ENCODE data around the gene ASPSCR1.

DNA sequence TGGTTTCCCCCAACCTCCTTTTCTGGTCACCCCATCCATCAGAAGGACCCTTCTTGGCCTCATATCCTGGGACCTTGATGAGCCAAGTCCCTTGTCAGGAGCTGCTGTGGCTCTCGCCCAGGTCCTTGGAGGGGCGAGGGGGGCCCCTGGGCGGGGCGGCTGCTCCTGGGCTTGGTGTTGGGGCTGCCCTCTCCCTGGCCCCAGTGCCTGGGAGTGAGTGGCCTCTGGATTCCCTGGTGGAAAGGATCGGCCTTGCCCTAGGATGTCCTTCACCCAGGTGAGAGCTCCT lies 10.2 kb upstream of the ASPSCR1 start:
- TF ChIP-seq, protein P1, sequence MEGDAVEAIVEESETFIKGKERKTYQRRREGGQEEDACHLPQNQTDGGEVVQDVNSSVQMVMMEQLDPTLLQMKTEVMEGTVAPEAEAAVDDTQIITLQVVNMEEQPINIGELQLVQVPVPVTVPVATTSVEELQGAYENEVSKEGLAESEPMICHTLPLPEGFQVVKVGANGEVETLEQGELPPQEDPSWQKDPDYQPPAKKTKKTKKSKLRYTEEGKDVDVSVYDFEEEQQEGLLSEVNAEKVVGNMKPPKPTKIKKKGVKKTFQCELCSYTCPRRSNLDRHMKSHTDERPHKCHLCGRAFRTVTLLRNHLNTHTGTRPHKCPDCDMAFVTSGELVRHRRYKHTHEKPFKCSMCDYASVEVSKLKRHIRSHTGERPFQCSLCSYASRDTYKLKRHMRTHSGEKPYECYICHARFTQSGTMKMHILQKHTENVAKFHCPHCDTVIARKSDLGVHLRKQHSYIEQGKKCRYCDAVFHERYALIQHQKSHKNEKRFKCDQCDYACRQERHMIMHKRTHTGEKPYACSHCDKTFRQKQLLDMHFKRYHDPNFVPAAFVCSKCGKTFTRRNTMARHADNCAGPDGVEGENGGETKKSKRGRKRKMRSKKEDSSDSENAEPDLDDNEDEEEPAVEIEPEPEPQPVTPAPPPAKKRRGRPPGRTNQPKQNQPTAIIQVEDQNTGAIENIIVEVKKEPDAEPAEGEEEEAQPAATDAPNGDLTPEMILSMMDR (conservative IDR thresholded peaks at IDR 0.05): no peak
- TF ChIP-seq ZFX (IDR thresholded peaks at IDR 0.05): no peak

All from C4-2B (cell line).